ENCODE measurements around the gene RILP.

The RILP gene

GRCh38 chr17:1648173-1648962 lies 1.3 kb downstream of the RILP start:
- no peak for DNase-seq (ENCODE audit: low spot score)

- no peak for DNase-seq (ENCODE audit: low spot score)
Observed at GRCh38 chr17:1647802-1648171, 1.9 kb downstream of the RILP start.

- DNase-seq (ENCODE audit: low spot score), result no peak
Observed at GRCh38 chr17:1646199-1646875, 3.3 kb downstream of the RILP start.

GRCh38 chr17:1645207-1646171 lies 4.2 kb downstream of the RILP start, which contains the start of gene SCARF1:
SCARF1 (minus strand) TSS chr17:1645732; CDS start chr17:1645697, 35 bp downstream.
- no peak for DNase-seq (ENCODE audit: low spot score)

- no peak for DNase-seq (ENCODE audit: low spot score)
Observed at GRCh38 chr17:1644493-1645206, 5.0 kb downstream of the RILP start.

GRCh38 chr17:1643999-1644492 lies 5.6 kb downstream of the RILP start:
- DNase-seq (ENCODE audit: low spot score), result no peak

- no peak for DNase-seq (ENCODE audit: low spot score)
Observed at GRCh38 chr17:1643293-1643998, 6.2 kb downstream of the RILP start.

GRCh38 chr17:1641065-1641403 lies 8.6 kb downstream of the RILP start:
- no peak for DNase-seq (ENCODE audit: low spot score)

- no peak for DNase-seq (ENCODE audit: low spot score)
Observed at GRCh38 chr17:1640329-1641064, 9.2 kb downstream of the RILP start.

- DNase-seq (ENCODE audit: low spot score), result no peak
Observed at GRCh38 chr17:1639549-1640180, 10.0 kb downstream of the RILP start.

GRCh38 chr17:1638624-1639300 lies 10.9 kb downstream of the RILP start:
- DNase-seq (ENCODE audit: low spot score), result no peak

- DNase-seq (ENCODE audit: low spot score), result no peak
Observed at GRCh38 chr17:1638171-1638590, 11.5 kb downstream of the RILP start.

- DNase-seq (ENCODE audit: low spot score), result no peak
Observed at GRCh38 chr17:1636732-1637285, 12.9 kb downstream of the RILP start.

GRCh38 chr17:1635675-1636465 lies 13.8 kb downstream of the RILP start:
- DNase-seq (ENCODE audit: low spot score), result no peak

- DNase-seq (ENCODE audit: low spot score), result no peak
Observed at GRCh38 chr17:1634841-1635650, 14.6 kb downstream of the RILP start.

GRCh38 chr17:1630662-1631061 lies 19.0 kb downstream of the RILP start:
- no peak for DNase-seq (ENCODE audit: low spot score)

Measured in AG08395 (cell line).